ENCODE data around the gene AGBL3.

Gene AGBL3

GRCh38 chr7:134985894-134986362, 380 bp upstream of the AGBL3 start:
- Histone ChIP-seq H2AFZ (ENCODE audit: low read depth, low read length) (peak overlapping the region; percentile 92), H3K79me2 (ENCODE audit: insufficient read depth, low read length) (peaks cover 25% of the 10 kb centered on the region), H3K27me3 (ENCODE audit: insufficient read depth, low read length, poor library complexity) (no peaks in the 10 kb centered on the region), H3K27ac (ENCODE audit: low read length) (peak overlapping the region; percentile 80), H3K9ac (ENCODE audit: low read depth, low read length) (peak overlapping the region; percentile 79), H3K36me3 (ENCODE audit: insufficient read depth, low read length) (peaks cover 10% of the 10 kb centered on the region; the same call in 1 of the 2 replicates), H3K4me1 (ENCODE audit: insufficient read depth, low read length) (peaks cover 27% of the 10 kb centered on the region), H3K4me3 (ENCODE audit: low read depth in 1 of 2, low read length in 2 of 2) (peak overlapping the region; percentile 75 to 79), H4K20me1 (ENCODE audit: insufficient read depth, low read length) (no peaks in the 10 kb centered on the region), H3K9me3 (ENCODE audit: insufficient read depth, low read length, severe bottlenecking) (no peaks in the 10 kb centered on the region), H3K4me2 (ENCODE audit: insufficient read depth, low read length) (peak overlapping the region; percentile 87)
- TF ChIP-seq, protein P1, sequence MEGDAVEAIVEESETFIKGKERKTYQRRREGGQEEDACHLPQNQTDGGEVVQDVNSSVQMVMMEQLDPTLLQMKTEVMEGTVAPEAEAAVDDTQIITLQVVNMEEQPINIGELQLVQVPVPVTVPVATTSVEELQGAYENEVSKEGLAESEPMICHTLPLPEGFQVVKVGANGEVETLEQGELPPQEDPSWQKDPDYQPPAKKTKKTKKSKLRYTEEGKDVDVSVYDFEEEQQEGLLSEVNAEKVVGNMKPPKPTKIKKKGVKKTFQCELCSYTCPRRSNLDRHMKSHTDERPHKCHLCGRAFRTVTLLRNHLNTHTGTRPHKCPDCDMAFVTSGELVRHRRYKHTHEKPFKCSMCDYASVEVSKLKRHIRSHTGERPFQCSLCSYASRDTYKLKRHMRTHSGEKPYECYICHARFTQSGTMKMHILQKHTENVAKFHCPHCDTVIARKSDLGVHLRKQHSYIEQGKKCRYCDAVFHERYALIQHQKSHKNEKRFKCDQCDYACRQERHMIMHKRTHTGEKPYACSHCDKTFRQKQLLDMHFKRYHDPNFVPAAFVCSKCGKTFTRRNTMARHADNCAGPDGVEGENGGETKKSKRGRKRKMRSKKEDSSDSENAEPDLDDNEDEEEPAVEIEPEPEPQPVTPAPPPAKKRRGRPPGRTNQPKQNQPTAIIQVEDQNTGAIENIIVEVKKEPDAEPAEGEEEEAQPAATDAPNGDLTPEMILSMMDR (IDR thresholded peaks at IDR 0.05; ENCODE audit: borderline replicate concordance, extremely low read depth, low read length, poor library complexity, severe bottlenecking), result no peak
- no peak for TF ChIP-seq EZH2 (IDR thresholded peaks at IDR 0.05; ENCODE audit: borderline replicate concordance, low read depth, low read length, severe bottlenecking)
- ATAC-seq (ENCODE audit: insufficient read depth, low read depth) (no peak), DNase-seq (no peak)

DNA sequence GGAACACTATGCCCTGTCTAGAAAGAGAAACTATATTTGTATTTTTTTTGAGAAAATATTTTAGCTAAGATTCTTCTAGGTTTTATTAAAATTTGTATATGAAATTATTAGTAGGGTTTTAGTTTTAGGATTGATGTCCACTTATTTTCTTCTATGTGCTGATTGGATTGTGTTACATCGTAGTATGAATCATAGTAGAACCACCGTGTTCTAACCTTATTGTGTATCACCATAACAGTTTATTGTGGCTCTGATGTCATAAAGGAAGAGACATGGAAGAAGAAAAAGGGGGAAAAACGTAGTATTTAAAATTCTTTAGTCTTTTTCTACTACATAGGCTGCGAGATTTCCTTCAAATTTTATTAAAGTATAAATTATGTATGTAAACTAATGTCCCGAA, 1.9 kb downstream of the AGBL3 start:
- Histone ChIP-seq H3K9ac (ENCODE audit: low read depth, low read length) (peak overlapping the region; percentile 79; the same call in 1 of the 2 replicates), H2AFZ (ENCODE audit: low read depth, low read length) (no peak overlapping the region), H4K20me1 (ENCODE audit: insufficient read depth, low read length) (0 out of 2 replicates have a peak, but pooled peaks cover 3% of the 10 kb centered on the region), H3K4me3 (ENCODE audit: low read depth in 1 of 2, low read length in 2 of 2) (peak overlapping the region in 1 of 2 experiments; percentile 79; a peak in 1 of 4 replicates), H3K27me3 (ENCODE audit: insufficient read depth, low read length, poor library complexity) (no peaks in the 10 kb centered on the region), H3K9me3 (ENCODE audit: insufficient read depth, low read length, severe bottlenecking) (no peaks in the 10 kb centered on the region), H3K79me2 (ENCODE audit: insufficient read depth, low read length) (peaks cover 25% of the 10 kb centered on the region), H3K27ac (ENCODE audit: low read length) (no peak overlapping the region), H3K4me1 (ENCODE audit: insufficient read depth, low read length) (peaks cover 27% of the 10 kb centered on the region), H3K36me3 (ENCODE audit: insufficient read depth, low read length) (peaks cover 22% of the 10 kb centered on the region; the same call in 1 of the 2 replicates), H3K4me2 (ENCODE audit: insufficient read depth, low read length) (peak overlapping the region; percentile 87; the same call in 1 of the 2 replicates)
- TF ChIP-seq, protein P1 (IDR thresholded peaks at IDR 0.05; ENCODE audit: borderline replicate concordance, extremely low read depth, low read length, poor library complexity, severe bottlenecking), result no peak
- no peak for TF ChIP-seq EZH2 (IDR thresholded peaks at IDR 0.05; ENCODE audit: borderline replicate concordance, low read depth, low read length, severe bottlenecking)
- ATAC-seq (ENCODE audit: insufficient read depth, low read depth), result no peak
- DNase-seq, result no peak

- DNase-seq (no peak), ATAC-seq (ENCODE audit: insufficient read depth, low read depth) (no peak)
- TF ChIP-seq EZH2 (IDR thresholded peaks at IDR 0.05; ENCODE audit: borderline replicate concordance, low read depth, low read length, severe bottlenecking), result no peak
- TF ChIP-seq, protein P1 (IDR thresholded peaks at IDR 0.05; ENCODE audit: borderline replicate concordance, extremely low read depth, low read length, poor library complexity, severe bottlenecking), result no peak
- peaks cover 44% of the 10 kb centered on the region for H3K36me3 ChIP-seq (ENCODE audit: insufficient read depth, low read length)
- H4K20me1 ChIP-seq (ENCODE audit: insufficient read depth, low read length), result 0 out of 2 replicates have a peak, but pooled peaks cover 3% of the 10 kb centered on the region
- H3K79me2 ChIP-seq (ENCODE audit: insufficient read depth, low read length), result peaks cover 22% of the 10 kb centered on the region
- no peak overlapping the region for H3K4me3 ChIP-seq (ENCODE audit: low read depth in 1 of 2, low read length in 2 of 2)
- no peaks in the 10 kb centered on the region for H3K27me3 ChIP-seq (ENCODE audit: insufficient read depth, low read length, poor library complexity)
- H3K27ac ChIP-seq (ENCODE audit: low read length), result no peak overlapping the region
- no peaks in the 10 kb centered on the region for H3K9me3 ChIP-seq (ENCODE audit: insufficient read depth, low read length, severe bottlenecking)
- no peak overlapping the region for H3K9ac ChIP-seq (ENCODE audit: low read depth, low read length)
- H3K4me1 ChIP-seq (ENCODE audit: insufficient read depth, low read length), result peaks cover 18% of the 10 kb centered on the region; the same call in 1 of the 2 replicates
- H2AFZ ChIP-seq (ENCODE audit: low read depth, low read length), result no peak overlapping the region
- H3K4me2 ChIP-seq (ENCODE audit: insufficient read depth, low read length), result no peak overlapping the region
These were observed 5.4 kb downstream of the AGBL3 start for GRCh38 chr7:134991469-134992339.

Measured in DND-41 (cell line).